ENCODE results near the gene HAUS5.

HAUS5 gene

GRCh38 chr19:35665604-35666003 lies 53.1 kb downstream of the HAUS5 start:
- TF ChIP-seq CTCF (IDR thresholded peaks at IDR 0.05) (no peak), ZFX (IDR thresholded peaks at IDR 0.05; ENCODE audit: borderline replicate concordance) (no peak)
- H3K27ac ChIP-seq = no peak overlapping the region

DNA sequence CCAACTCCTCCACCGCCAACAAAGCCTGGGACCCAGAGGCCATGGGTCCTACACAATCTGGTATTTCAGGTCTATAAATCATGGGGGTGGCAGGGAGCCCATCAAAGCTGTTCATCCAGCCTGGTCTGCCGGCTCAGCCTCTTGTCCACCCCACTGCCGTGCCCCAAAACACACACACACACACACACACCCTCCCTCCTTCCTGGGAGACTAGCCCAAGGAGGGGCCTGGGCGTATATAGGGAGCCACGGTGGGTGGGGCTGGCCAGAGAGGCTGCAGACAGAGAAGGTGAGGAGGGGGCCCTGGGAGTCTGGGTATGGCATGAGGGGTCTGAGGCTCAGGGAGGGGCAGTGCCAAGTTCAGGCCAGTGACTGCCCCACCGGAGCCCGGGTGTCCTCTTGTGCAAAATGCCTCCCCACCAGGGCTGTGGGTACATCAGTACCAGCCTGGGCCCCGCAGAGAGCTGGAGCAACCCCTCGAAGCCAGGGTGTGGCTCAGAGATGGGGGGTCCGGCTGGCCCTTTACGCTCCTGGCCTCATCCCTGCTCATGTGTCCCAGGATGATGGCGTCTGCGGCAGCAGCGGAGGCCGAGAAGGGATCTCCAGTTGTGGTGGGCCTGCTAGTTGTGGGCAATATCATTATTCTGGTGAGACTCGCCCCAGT lies 53.8 kb downstream of the HAUS5 start, which contains the start of gene UPK1A:
Gene UPK1A, plus strand, starts transcription at position 267 of the 663 bp plus-strand sequence. Its CDS starts 296 bp downstream, at position 563.
- TF ChIP-seq CTCF (IDR thresholded peaks at IDR 0.05) (no peak), ZFX (IDR thresholded peaks at IDR 0.05; ENCODE audit: borderline replicate concordance) (no peak)
- H3K27ac ChIP-seq = no peak within 1 kb of the TSS

DNA sequence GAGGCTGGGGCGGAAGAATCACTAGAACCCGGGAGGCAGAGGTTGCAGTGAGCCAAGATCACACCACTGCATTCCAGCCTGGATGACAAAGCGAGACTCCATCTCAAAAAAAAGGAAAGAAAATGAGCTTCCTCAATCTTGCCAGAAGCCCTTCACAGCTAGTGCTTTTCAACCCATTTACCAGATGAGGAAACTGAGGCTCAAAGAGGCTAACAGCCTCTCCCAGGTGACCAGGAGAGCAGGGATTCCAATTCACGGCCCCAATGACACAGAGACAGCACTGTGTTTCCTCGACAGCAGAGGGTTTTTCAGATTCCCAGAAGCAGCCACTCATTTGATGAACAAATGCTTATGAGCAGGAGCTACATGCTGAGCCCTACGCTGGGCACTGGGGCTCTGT lies 57.0 kb downstream of the HAUS5 start:
- TF ChIP-seq ZFX (IDR thresholded peaks at IDR 0.05; ENCODE audit: borderline replicate concordance) = no peak
- TF ChIP-seq CTCF (IDR thresholded peaks at IDR 0.05) = no peak
- no peak overlapping the region for H3K27ac ChIP-seq

GRCh38 chr19:35669974-35670373 lies 57.4 kb downstream of the HAUS5 start:
- H3K27ac ChIP-seq = no peak overlapping the region
- TF ChIP-seq ZFX (IDR thresholded peaks at IDR 0.05; ENCODE audit: borderline replicate concordance) (no peak), CTCF (IDR thresholded peaks at IDR 0.05) (no peak)

- no peak for TF ChIP-seq ZFX (IDR thresholded peaks at IDR 0.05; ENCODE audit: borderline replicate concordance)
- no peak for TF ChIP-seq CTCF (IDR thresholded peaks at IDR 0.05)
- no peak overlapping the region for H3K27ac ChIP-seq
Observed at GRCh38 chr19:35670686-35671085, 58.2 kb downstream of the HAUS5 start.

GRCh38 chr19:35671818-35672217 lies 59.3 kb downstream of the HAUS5 start:
- no peak overlapping the region for H3K27ac ChIP-seq
- TF ChIP-seq ZFX (IDR thresholded peaks at IDR 0.05; ENCODE audit: borderline replicate concordance) = no peak
- no peak for TF ChIP-seq CTCF (IDR thresholded peaks at IDR 0.05)

- no peak for TF ChIP-seq CTCF (IDR thresholded peaks at IDR 0.05)
- TF ChIP-seq ZFX (IDR thresholded peaks at IDR 0.05; ENCODE audit: borderline replicate concordance) = no peak
- H3K27ac ChIP-seq = no peak overlapping the region
Observed at GRCh38 chr19:35673121-35673804, 60.7 kb downstream of the HAUS5 start.

Measured in 22Rv1 (cell line).